Endothelial cell of umbilical vein (primary cell): Measurements from ENCODE around the gene MAML3. TPM values are rescaled to one million over a fixed set of nuclear protein-coding genes. Genes with fewer than 3 reads are reported as not detected.

Experiments
- BruUV-seq: library from RNA; stranded (reverse); fragments of 400-500 nt; replicated peaks from 2 replicates; lab custom pipeline; 2021; lab: Mats Ljungman, UMichigan
- CTCF ChIA-PET: fragments of 300-600, 350-600 bp; sonication (Branson Sonifier 250); formaldehyde crosslinking; loops from one replicate; lab custom pipeline; 2021; ENCODE audit warnings: antibody characterized with exemption, inconsistent platforms; lab: Charles Lee
- POLR2A ChIA-PET: fragments of 300-600, 350-600 bp; sonication (Branson Sonifier 250); formaldehyde crosslinking; loops from one replicate; lab custom pipeline; 2021; ENCODE audit warnings: antibody characterized with exemption, inconsistent platforms; lab: Charles Lee
- DNase-seq: peaks from one replicate; pipeline ENCODE4 v3.0.0-alpha.2; 2011; ENCODE audit warnings: low read depth, low spot score
- FAIRE-seq: peaks from 2 replicates; lab custom pipeline; 2011; peaks lifted over from hg19 to GRCh38; lab: Jason Lieb, UNC
- H2AFZ ChIP-seq: 2 replicates; pipeline ENCODE4 v1.6.0; 2012; ENCODE audit warnings: low read depth, low read length, control low read depth, inconsistent platforms
- H3K27ac ChIP-seq: 2 replicates; pipeline ENCODE4 v1.5.1; 2011; ENCODE audit warnings: low read depth, mild to moderate bottlenecking, control low read depth, low read length, moderate library complexity; ENCODE audit not compliant: insufficient read depth
- H3K27me3 ChIP-seq, 2 experiments: 2 replicates each; pipeline versions ENCODE4 v1.6.0 to v1.6.1; 2011; ENCODE audit warnings: low read length in 2 of 2, mixed read lengths in 1 of 2; ENCODE audit not compliant: control insufficient read depth in 2 of 2, insufficient read depth in 2 of 2
- H3K36me3 ChIP-seq, 2 experiments: 2 replicates in 1 of 2; 3 replicates in 1 of 2; pipeline ENCODE4 v1.5.1; 2011; ENCODE audit warnings: low read length in 2 of 2, mild to moderate bottlenecking in 1 of 2, moderate library complexity in 1 of 2; ENCODE audit not compliant: control insufficient read depth in 2 of 2, insufficient read depth in 2 of 2; ENCODE audit errors: extremely low read depth in 1 of 2
- H3K4me1 ChIP-seq: 3 replicates; pipeline ENCODE4 v1.5.1; 2011; ENCODE audit warnings: mild to moderate bottlenecking, low read length; ENCODE audit not compliant: control insufficient read depth, insufficient read depth; ENCODE audit errors: extremely low read depth
- H3K4me2 ChIP-seq: 2 replicates; pipeline ENCODE4 v1.6.1; 2011; ENCODE audit warnings: low read length, control low read depth, mixed read lengths; ENCODE audit not compliant: insufficient read depth
- H3K4me3 ChIP-seq, 3 experiments: fragments of 200-600 bp in 1 of 3; sonication (generic), shearing (Covaris generic) in 1 of 3; replicated peaks in 1 of 3; 2 replicates each; pipeline ENCODE4 v1.5.1; 2011 to 2016; ENCODE audit warnings: control low read depth in 3 of 3, low read length in 3 of 3, mild to moderate bottlenecking in 2 of 3, inconsistent platforms in 1 of 3, low read depth in 1 of 3, moderate library complexity in 1 of 3; ENCODE audit not compliant: insufficient read depth in 1 of 3
- H3K79me2 ChIP-seq: 2 replicates; pipeline ENCODE4 v1.6.0; 2012; ENCODE audit warnings: low read length, inconsistent platforms; ENCODE audit not compliant: control insufficient read depth, insufficient read depth
- H3K9ac ChIP-seq: replicated peaks from 2 replicates; pipeline ENCODE3; 2011; ENCODE audit warnings: low read length, control low read depth; ENCODE audit not compliant: insufficient read depth; ENCODE audit errors: extremely low read depth
- H3K9me1 ChIP-seq: replicated peaks from 3 replicates; pipeline ENCODE4 v1.6.0; 2011; ENCODE audit warnings: mild to moderate bottlenecking, low read length; ENCODE audit not compliant: control insufficient read depth, insufficient read depth; ENCODE audit errors: extremely low read depth
- H3K9me3 ChIP-seq: replicated peaks from 2 replicates; pipeline ENCODE4 v1.5.1; 2012; ENCODE audit warnings: low read length, inconsistent platforms; ENCODE audit not compliant: control insufficient read depth, insufficient read depth
- H4K20me1 ChIP-seq: replicated peaks from 2 replicates; pipeline ENCODE3; 2011; ENCODE audit warnings: mild to moderate bottlenecking, low read length; ENCODE audit not compliant: control insufficient read depth, insufficient read depth; ENCODE audit errors: extremely low read depth
- CTCF ChIP-seq, 2 donors: IDR thresholded peaks; 1 replicate in 1 of 2; 2 replicates in 1 of 2; pipeline ENCODE4 v1.5.1; 2011; ENCODE audit warnings: low read length in 2 of 2, mild to moderate bottlenecking in 2 of 2, moderate library complexity in 2 of 2, control low read depth in 1 of 2, inconsistent platforms in 1 of 2, low read depth in 1 of 2; ENCODE audit not compliant: insufficient read depth in 1 of 2; ENCODE audit errors: extremely low read depth in 1 of 2
- EZH2 ChIP-seq: IDR thresholded peaks from 2 replicates; pipeline ENCODE4 v1.6.1; 2012; ENCODE audit warnings: borderline replicate concordance, low read depth, mild to moderate bottlenecking, moderate library complexity, low read length, inconsistent platforms; ENCODE audit not compliant: severe bottlenecking
- FOS ChIP-seq: IDR thresholded peaks from 2 replicates; pipeline ENCODE4 v1.6.1; 2011; ENCODE audit warnings: mild to moderate bottlenecking, low read length, moderate library complexity, borderline replicate concordance; ENCODE audit not compliant: insufficient read depth
- GATA2 ChIP-seq: IDR thresholded peaks from 2 replicates; pipeline ENCODE4 v1.7.0; 2011; ENCODE audit warnings: low read depth, mild to moderate bottlenecking, moderate library complexity, mixed read lengths, low read length; ENCODE audit not compliant: insufficient read length, insufficient read depth
- JUN ChIP-seq: IDR thresholded peaks from 2 replicates; pipeline ENCODE4 v1.6.1; 2011; ENCODE audit warnings: borderline replicate concordance, low read depth; ENCODE audit not compliant: insufficient read length, insufficient read depth
- MAX ChIP-seq: IDR thresholded peaks from 2 replicates; pipeline ENCODE4 v1.6.1; 2011; ENCODE audit not compliant: insufficient read depth, insufficient read length
- MYC ChIP-seq: IDR thresholded peaks from one replicate; pipeline ENCODE4 v1.6.1; 2011; ENCODE audit warnings: mild to moderate bottlenecking, low read depth, low read length
- POLR2A ChIP-seq: IDR thresholded peaks from 2 replicates; pipeline ENCODE4 v1.6.1; 2012; ENCODE audit warnings: low read depth, mild to moderate bottlenecking, control low read depth, low read length
- POLR2AphosphoS5 ChIP-seq: IDR thresholded peaks from 2 replicates; pipeline ENCODE4 v1.6.1; 2012; ENCODE audit warnings: low read depth, mild to moderate bottlenecking, control low read depth, low read length, moderate library complexity; ENCODE audit not compliant: insufficient read depth
- dilution Hi-C: fragments of 300-500 bp; cut with MboI; formaldehyde crosslinking; loops from one replicate; pipeline ENCODE4 v1.15.0; 2019; ENCODE audit warnings: low sequenced_read_pairs; ENCODE audit not compliant: extremely low pct_ligation_motif_present
- intact Hi-C: fragments of 100-400 bp; cut with micrococcal nuclease; formaldehyde crosslinking; loops from one replicate; pipeline ENCODE4 v1.10.0; 2022
- polyA plus RNA-seq, 4 experiments: library from polyadenylated mRNA; depleted of rRNA in 3 of 4; stranded (reverse) in 3 of 4; unstranded in 1 of 4; fragments of >200 nt; gene quantifications; 2 replicates each; pipeline versions ENCODE4 v1.2.1 to v1.2.3, GENCODE V29; 2011 to 2012; ENCODE audit warnings: missing spikeins in 1 of 4
- total RNA-seq: library from RNA; stranded (reverse); gene quantifications from 2 replicates; pipeline ENCODE4 v1.2.3, GENCODE V29; 2021

The MAML3 gene
- total and polyA plus RNA-seq, 2 donors (not counting 3 experiments of a cell fraction or from before 2014, with no cell fraction given) = 14.0 to 20.3 TPM

- Histone ChIP-seq H3K27ac (no peak overlapping the region), H3K4me1 (peaks cover 20% of the 10 kb centered on the region), H3K9ac (no peak overlapping the region), H3K27me3 (no peaks in the 10 kb centered on the region), H3K36me3 (peaks cover 0 to 3% of the 10 kb centered on the region in 2 experiments), H3K79me2 (no peaks in the 10 kb centered on the region), H3K4me2 (no peak overlapping the region), H3K9me3 (no peaks in the 10 kb centered on the region), H2AFZ (no peak overlapping the region), H3K9me1 (no peaks in the 10 kb centered on the region), H4K20me1 (no peaks in the 10 kb centered on the region), H3K4me3 (no peak overlapping the region)
- intact Hi-C loops (no loop called here), dilution Hi-C loops (no loop called here)
- POLR2A ChIA-PET = no interaction called here
- CTCF ChIA-PET = interaction anchor here (0.9 to 1.0 kb wide), 3 partner anchors 8 to 58 kb away, joined by 3 read pairs; no protein-coding TSS in a partner anchor
- FAIRE-seq (no peak), DNase-seq (no peak)
- BruUV-seq = no TSS peak
- TF ChIP-seq POLR2AphosphoS5 = no peak
- no peak for TF ChIP-seq JUN
- no peak for TF ChIP-seq FOS
- no peak for TF ChIP-seq MAX
- no peak for TF ChIP-seq GATA2
- no peak for TF ChIP-seq CTCF (IDR thresholded peaks at IDR 0.05; ENCODE audit: extremely low read depth in 1 of 2, insufficient read depth in 1 of 2, low read depth in 1 of 2, low read length in 2 of 2)
- no peak for TF ChIP-seq MYC
- no peak for TF ChIP-seq EZH2
- TF ChIP-seq POLR2A = no peak
These were observed 175.3 kb downstream of the MAML3 start for GRCh38 chr4:139978692-139979091.
